KMS-11 (cell line): Measurements from ENCODE around the gene PRPF6.
"Not testable (repeated sequence)": the region's sequence is repeated elsewhere in the genome, so short reads cannot be mapped to it uniquely, and the experiment has no call there.

Experiments used
- H2AFZ ChIP-seq: fragments of 200-600 bp; sonication (generic); 2 replicates; pipeline ENCODE4 v1.6.1; 2016; ENCODE audit warnings: antibody characterized with exemption, mixed run types, low read depth
- H3K27ac ChIP-seq: fragments of 200-600 bp; sonication (generic); 2 replicates; pipeline ENCODE4 v1.6.1; 2016; ENCODE audit warnings: mild to moderate bottlenecking, mixed run types
- H3K27me3 ChIP-seq: fragments of 200-600 bp; sonication (generic); 2 replicates; pipeline ENCODE4 v1.6.1; 2017; ENCODE audit warnings: mild to moderate bottlenecking, low read depth, mixed run types, moderate library complexity; ENCODE audit not compliant: insufficient read depth
- H3K36me3 ChIP-seq: fragments of 200-600 bp; sonication (generic); 2 replicates; pipeline ENCODE4 v1.6.1; 2017; ENCODE audit warnings: mild to moderate bottlenecking, mixed run types; ENCODE audit not compliant: insufficient read depth
- H3K4me1 ChIP-seq: fragments of 200-600 bp; sonication (generic); 2 replicates; pipeline ENCODE4 v1.6.1; 2016; ENCODE audit warnings: mild to moderate bottlenecking, low read depth, mixed run types; ENCODE audit not compliant: poor library complexity, severe bottlenecking
- H3K4me2 ChIP-seq: fragments of 200-600 bp; sonication (generic); 2 replicates; pipeline ENCODE4 v1.7.0; 2016; ENCODE audit warnings: mild to moderate bottlenecking, mixed run types
- H3K4me3 ChIP-seq: fragments of 200-600 bp; sonication (generic); IDR thresholded peaks from 2 replicates; pipeline ENCODE4 v1.6.1; 2017; ENCODE audit warnings: low read depth, low read length, mixed read lengths; ENCODE audit not compliant: insufficient read depth
- H3K79me2 ChIP-seq: fragments of 200-600 bp; sonication (generic); 2 replicates; pipeline ENCODE4 v1.6.1; 2016; ENCODE audit warnings: low read depth, mixed run types; ENCODE audit not compliant: insufficient read depth
- H3K9ac ChIP-seq: fragments of 200-600 bp; sonication (generic); 2 replicates; pipeline ENCODE4 v1.6.1; 2016; ENCODE audit warnings: mild to moderate bottlenecking, mixed run types
- H4K20me1 ChIP-seq: fragments of 200-600 bp; sonication (generic); 2 replicates; pipeline ENCODE4 v1.6.1; 2016; ENCODE audit warnings: mild to moderate bottlenecking, mixed run types; ENCODE audit not compliant: insufficient read depth
- CTCF ChIP-seq: fragments of 200-600 bp; sonication (generic); conservative IDR thresholded peaks from 2 replicates; pipeline ENCODE4 v1.6.1; 2017; ENCODE audit warnings: low read depth, mild to moderate bottlenecking, antibody characterized with exemption, low read length, moderate library complexity, mixed read lengths

PRPF6 gene

GRCh38 chr20:63969838-63970713, 10.9 kb upstream of the PRPF6 start, which contains the start of gene ZNF512B:
Gene ZNF512B, minus strand, starts transcription at chr20:63969930. Its CDS starts 1,980 bp downstream, at chr20:63967950.
- no peak for TF ChIP-seq CTCF
- H3K27me3 ChIP-seq, result peaks cover 11% of the 10 kb centered on the region; the same call in 1 of the 2 replicates
- H3K4me2 ChIP-seq, result peak within 1 kb of the TSS; percentile 97
- no peaks in the 10 kb centered on the region for H4K20me1 ChIP-seq
- H3K4me1 ChIP-seq, result peaks cover 22% of the 10 kb centered on the region
- H3K27ac ChIP-seq, result peak within 1 kb of the TSS; percentile 32; the same call in 1 of the 2 replicates
- no peak within 1 kb of the TSS for H3K4me3 ChIP-seq
- peak within 1 kb of the TSS; percentile 50; the same call in 1 of the 2 replicates for H2AFZ ChIP-seq
- H3K79me2 ChIP-seq, result peaks cover 15% of the 10 kb centered on the region
- H3K36me3 ChIP-seq, result no peaks in the 10 kb centered on the region
- peak within 1 kb of the TSS; percentile 87 for H3K9ac ChIP-seq

GRCh38 chr20:63970714-63971431, 10.1 kb upstream of the PRPF6 start:
- Histone ChIP-seq H3K36me3 (no peaks in the 10 kb centered on the region), H3K9ac (no peak overlapping the region), H3K4me3 (no peak overlapping the region), H4K20me1 (no peaks in the 10 kb centered on the region), H3K27ac (no peak overlapping the region), H3K4me2 (no peak overlapping the region), H3K4me1 (peaks cover 22% of the 10 kb centered on the region), H3K79me2 (peaks cover 15% of the 10 kb centered on the region), H2AFZ (no peak overlapping the region), H3K27me3 (peaks cover 11% of the 10 kb centered on the region; the same call in 1 of the 2 replicates)
- no peak for TF ChIP-seq CTCF

GRCh38 chr20:63971960-63972311, 9.0 kb upstream of the PRPF6 start:
- H3K36me3 ChIP-seq, H3K27ac ChIP-seq, H3K4me2 ChIP-seq, H2AFZ ChIP-seq, H3K9ac ChIP-seq, H3K4me3 ChIP-seq, H4K20me1 ChIP-seq: not testable (repeated sequence)
- Histone ChIP-seq H3K79me2 (peaks cover 15% of the 10 kb centered on the region), H3K27me3 (peaks cover 11% of the 10 kb centered on the region; the same call in 1 of the 2 replicates), H3K4me1 (peaks cover 22% of the 10 kb centered on the region)

GRCh38 chr20:63972312-63973159, 8.4 kb upstream of the PRPF6 start:
- no peak for TF ChIP-seq CTCF
- no peak overlapping the region for H3K9ac ChIP-seq
- no peaks in the 10 kb centered on the region for H4K20me1 ChIP-seq
- no peak overlapping the region for H2AFZ ChIP-seq
- H3K27me3 ChIP-seq, result peaks cover 11% of the 10 kb centered on the region; the same call in 1 of the 2 replicates
- no peaks in the 10 kb centered on the region for H3K36me3 ChIP-seq
- no peak overlapping the region for H3K4me3 ChIP-seq
- peaks cover 22% of the 10 kb centered on the region for H3K4me1 ChIP-seq
- H3K27ac ChIP-seq, result no peak overlapping the region
- no peak overlapping the region for H3K4me2 ChIP-seq
- peaks cover 15% of the 10 kb centered on the region for H3K79me2 ChIP-seq
